A549 (cell line): ENCODE data around the gene DSG2. TPM values are rescaled to one million over a fixed set of nuclear protein-coding genes. Genes with fewer than 3 reads are reported as not detected.

Experiments used
- ATAC-seq, 2 experiments: fragments of 200-7000 bp in 1 of 2; fragments of >200 bp in 1 of 2; cut with Nextera tagmentation in 1 of 2; cut with Tn5 transposase in 1 of 2; 3 replicates each; pipeline versions ENCODE4 v1.8.0 to v1.9.1; 2018 to 2020; ENCODE audit warnings: mild to moderate bottlenecking in 1 of 2, moderate library complexity in 1 of 2
- CTCF ChIA-PET: fragments of 300-600 bp; sonication (Branson Sonifier 250); formaldehyde crosslinking; extraction: SDS; loops from one replicate; lab custom pipeline; 2021; ENCODE audit warnings: antibody characterized with exemption, inconsistent platforms; lab: Yijun Ruan, JAX
- POLR2A ChIA-PET: fragments of 350-600 bp; formaldehyde crosslinking; extraction: SDS; loops from one replicate; lab custom pipeline; 2021; ENCODE audit warnings: antibody characterized with exemption, inconsistent platforms; lab: Yijun Ruan, JAX
- DNase-seq, 2 experiments: peaks; one replicate each; pipeline versions ENCODE4 v3.0.0 to v3.0.0-alpha.2; 2011 to 2016; ENCODE audit warnings: low read depth in 1 of 2, low spot score in 1 of 2
- FAIRE-seq: peaks from 2 replicates; lab custom pipeline; 2011; peaks lifted over from hg19 to GRCh38; lab: Jason Lieb, UNC
- H3K27ac ChIP-seq, 2 experiments: fragments of >200 bp; sonication (Bioruptor Twin); formaldehyde crosslinking; 3 replicates each; pipeline ENCODE4 v1.5.1; 2016 to 2017
- H3K4me1 ChIP-seq: fragments of >200 bp; sonication (Bioruptor Twin); formaldehyde crosslinking; 3 replicates; pipeline ENCODE4 v1.6.1; 2016
- H3K4me2 ChIP-seq: fragments of >200 bp; sonication (Bioruptor Twin); formaldehyde crosslinking; 3 replicates; pipeline ENCODE4 v1.6.1; 2016
- H3K4me3 ChIP-seq: fragments of >200 bp; sonication (Bioruptor Twin); formaldehyde crosslinking; 3 replicates; pipeline ENCODE4 v1.5.1; 2016
- H3K9me3 ChIP-seq: fragments of >200 bp; sonication (Bioruptor Twin); formaldehyde crosslinking; 3 replicates; pipeline ENCODE4 v1.6.1; 2016
- CHD2 ChIP-seq: fragments of 150-350 bp; IDR thresholded peaks from 2 replicates; pipeline ENCODE4 v1.6.1; 2014; ENCODE audit warnings: low read length; ENCODE audit not compliant: partially characterized antibody
- CHD4 ChIP-seq: fragments of 200-600 bp; sonication (generic); IDR thresholded peaks from 2 replicates; pipeline ENCODE4 v1.6.1; 2016; ENCODE audit warnings: antibody characterized with exemption, mild to moderate bottlenecking, borderline replicate concordance
- EP300 ChIP-seq, 2 experiments: fragments of >200 bp; sonication (Bioruptor Twin); formaldehyde crosslinking; IDR thresholded peaks; 2 replicates in 1 of 2; 3 replicates in 1 of 2; pipeline ENCODE4 v1.6.1; 2016 to 2017
- FOSB ChIP-seq: fragments of 250-450 bp; sonication (Bioruptor Pico); IDR thresholded peaks from 2 replicates; pipeline ENCODE4 v1.5.0; 2020; ENCODE audit warnings: mild to moderate bottlenecking, moderate library complexity
- HDAC2 ChIP-seq: fragments of 200-600 bp; sonication (generic); IDR thresholded peaks from 2 replicates; pipeline ENCODE4 v1.6.1; 2016
- HOXA7 ChIP-seq: fragments of 250-450 bp; sonication (Bioruptor Pico); IDR thresholded peaks from 2 replicates; pipeline ENCODE4 v1.5.0; 2020; ENCODE audit warnings: mild to moderate bottlenecking, moderate library complexity
- KDM1A ChIP-seq: fragments of 200-600 bp; sonication (generic); IDR thresholded peaks from 2 replicates; pipeline ENCODE4 v1.6.1; 2016; ENCODE audit warnings: low read depth, mild to moderate bottlenecking
- MAZ ChIP-seq: fragments of 150-350 bp; IDR thresholded peaks from 2 replicates; pipeline ENCODE4 v1.6.1; 2014; ENCODE audit warnings: antibody characterized with exemption, low read depth, low read length, borderline replicate concordance
- RAD21 ChIP-seq, 2 experiments: fragments of >200 bp in 1 of 2; sonication (Bioruptor Twin) in 1 of 2; formaldehyde crosslinking in 1 of 2; IDR thresholded peaks in 1 of 2; conservative IDR thresholded peaks in 1 of 2; 2 replicates in 1 of 2; 3 replicates in 1 of 2; pipeline ENCODE4 v1.6.1; 2012 to 2018; ENCODE audit warnings: inconsistent platforms in 1 of 2
- RARB ChIP-seq: fragments of 250-450 bp; sonication (Bioruptor Pico); IDR thresholded peaks from 2 replicates; pipeline ENCODE4 v1.8.0; 2021; ENCODE audit warnings: mild to moderate bottlenecking, moderate library complexity
- RNF2 ChIP-seq: fragments of 200-600 bp; sonication (generic); IDR thresholded peaks from 2 replicates; pipeline ENCODE4 v1.6.1; 2016; ENCODE audit warnings: low read depth, mild to moderate bottlenecking, antibody characterized with exemption, moderate library complexity, borderline replicate concordance
- SMC3 ChIP-seq: fragments of >200 bp; sonication (Bioruptor Twin); formaldehyde crosslinking; IDR thresholded peaks from 3 replicates; pipeline ENCODE4 v1.6.1; 2018; ENCODE audit warnings: inconsistent platforms
- TFCP2L1 ChIP-seq: fragments of 250-450 bp; sonication (Bioruptor Pico); IDR thresholded peaks from 2 replicates; pipeline ENCODE4 v1.5.0; 2021; ENCODE audit warnings: mild to moderate bottlenecking
- ZNF302 ChIP-seq: fragments of 250-450 bp; sonication (Bioruptor Pico); IDR thresholded peaks from 2 replicates; pipeline ENCODE4 v1.9.0; 2021; ENCODE audit warnings: inconsistent platforms, mild to moderate bottlenecking, moderate library complexity
- WGBS: methylation state at CpG from one replicate; pipeline ENCODE4 v1.1.6; 2017; ENCODE audit errors: missing lambda C conversion rate; 5-methylcytosine and 5-hydroxymethylcytosine counted together
- polyA plus RNA-seq, 4 experiments: library from polyadenylated mRNA; depleted of rRNA in 3 of 4; stranded (reverse); fragments of >200 nt; fragmentation: RNase III in 1 of 4; extraction: RNeasy Plus Mini Kit Qiagen cat#74134 plus additional on column Dnase treatment in 1 of 4; gene quantifications; 2 replicates in 3 of 4; 3 replicates in 1 of 4; pipeline ENCODE4 v1.2.3, GENCODE V29; 2011 to 2017
- TF ChIP-seq, protein P1 (sequence below): fragments of >200 bp; sonication (Bioruptor Twin); formaldehyde crosslinking; IDR thresholded peaks from 3 replicates; pipeline ENCODE4 v1.5.1; 2016
- TF ChIP-seq, protein P2 (sequence below): fragments of 450-650 bp; IDR thresholded peaks from 2 replicates; pipeline ENCODE4 v1.6.1; 2014; ENCODE audit warnings: antibody characterized with exemption
- TF ChIP-seq, protein P3 (sequence below): fragments of 150-350 bp; IDR thresholded peaks from 2 replicates; pipeline ENCODE4 v1.6.1; 2014; ENCODE audit warnings: low read depth, mild to moderate bottlenecking, low read length
- TF ChIP-seq, protein P4 (sequence below): IDR thresholded peaks from 2 replicates; pipeline ENCODE4 v1.6.1; 2012
- TF ChIP-seq, protein P5 (sequence below): IDR thresholded peaks from 2 replicates; pipeline ENCODE4 v1.6.1; 2012; ENCODE audit warnings: low read depth, borderline replicate concordance

Gene DSG2
- polyA plus RNA-seq, 2 of the 4 experiments (the other 2 are of a cell fraction) = 40.0 to 91.7 TPM

DNA sequence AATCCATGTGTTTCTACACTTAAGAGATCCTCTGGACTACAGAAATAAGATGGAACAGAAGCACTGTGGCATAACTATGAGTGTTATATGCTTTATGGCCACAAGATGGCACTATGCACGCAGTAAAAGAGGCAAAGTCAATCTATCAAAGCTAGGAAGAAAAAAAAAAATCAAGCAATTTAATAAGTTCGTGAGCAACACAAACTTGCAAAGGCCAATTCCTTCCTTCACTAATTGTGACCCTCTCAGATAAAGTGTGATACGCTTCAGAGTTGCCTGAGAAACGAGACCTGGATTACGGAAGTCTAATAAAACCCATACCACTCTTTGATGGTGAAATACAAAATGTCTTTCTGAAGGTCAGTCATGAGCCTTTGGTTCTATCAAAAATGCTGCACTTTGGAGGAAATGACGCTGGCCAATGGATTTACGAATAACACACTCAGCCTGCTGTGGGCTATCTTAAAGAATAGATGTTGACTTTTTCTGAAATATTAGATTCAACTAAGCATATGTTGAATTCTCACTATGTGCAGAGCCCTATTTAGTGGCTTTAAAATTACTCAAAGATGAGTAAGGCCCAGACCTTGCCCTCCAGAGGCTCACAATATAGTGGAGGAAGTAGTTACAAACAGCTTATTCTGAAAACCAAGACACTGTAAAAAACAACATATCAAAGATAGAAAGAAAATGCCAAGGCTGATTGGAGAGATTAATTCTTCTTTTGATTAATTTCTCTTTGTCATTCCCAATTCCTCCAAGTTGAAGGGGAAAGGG, 58.2 kb downstream of the DSG2 start:
- Histone ChIP-seq H3K4me1 (no peaks in the 10 kb centered on the region), H3K4me3 (no peak overlapping the region), H3K27ac (no peak overlapping the region), H3K9me3 (no peaks in the 10 kb centered on the region), H3K4me2 (peak overlapping the region; percentile 46)
- TF ChIP-seq HDAC2 (no peak), ZNF302 (CRISPR knock-in tag) (no peak), RNF2 (no peak), SMC3 (peak; percentile 75), RAD21 (conservative IDR thresholded peaks at IDR 0.05 in 1 of 2, IDR thresholded peaks at IDR 0.05 in 1 of 2) (peak; percentile 81)
- TF ChIP-seq, protein P1, sequence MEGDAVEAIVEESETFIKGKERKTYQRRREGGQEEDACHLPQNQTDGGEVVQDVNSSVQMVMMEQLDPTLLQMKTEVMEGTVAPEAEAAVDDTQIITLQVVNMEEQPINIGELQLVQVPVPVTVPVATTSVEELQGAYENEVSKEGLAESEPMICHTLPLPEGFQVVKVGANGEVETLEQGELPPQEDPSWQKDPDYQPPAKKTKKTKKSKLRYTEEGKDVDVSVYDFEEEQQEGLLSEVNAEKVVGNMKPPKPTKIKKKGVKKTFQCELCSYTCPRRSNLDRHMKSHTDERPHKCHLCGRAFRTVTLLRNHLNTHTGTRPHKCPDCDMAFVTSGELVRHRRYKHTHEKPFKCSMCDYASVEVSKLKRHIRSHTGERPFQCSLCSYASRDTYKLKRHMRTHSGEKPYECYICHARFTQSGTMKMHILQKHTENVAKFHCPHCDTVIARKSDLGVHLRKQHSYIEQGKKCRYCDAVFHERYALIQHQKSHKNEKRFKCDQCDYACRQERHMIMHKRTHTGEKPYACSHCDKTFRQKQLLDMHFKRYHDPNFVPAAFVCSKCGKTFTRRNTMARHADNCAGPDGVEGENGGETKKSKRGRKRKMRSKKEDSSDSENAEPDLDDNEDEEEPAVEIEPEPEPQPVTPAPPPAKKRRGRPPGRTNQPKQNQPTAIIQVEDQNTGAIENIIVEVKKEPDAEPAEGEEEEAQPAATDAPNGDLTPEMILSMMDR = peak; percentile 73
- ChIA-PET POLR2A (no interaction called here), CTCF (interaction anchor here (0.6 to 3.0 kb wide), 24 partner anchors 10 to 574 kb away, joined by 3 to 17 read pairs (median 4); partner anchors contain the start of gene B4GALT6)
- DNase-seq (peak; percentile 25 to 58), FAIRE-seq (no peak), ATAC-seq (peak; percentile 75 to 86; a peak in 5 of 6 replicates)
- WGBS = 4% methylated on average over 7 of the region's 7 CpGs

DNA sequence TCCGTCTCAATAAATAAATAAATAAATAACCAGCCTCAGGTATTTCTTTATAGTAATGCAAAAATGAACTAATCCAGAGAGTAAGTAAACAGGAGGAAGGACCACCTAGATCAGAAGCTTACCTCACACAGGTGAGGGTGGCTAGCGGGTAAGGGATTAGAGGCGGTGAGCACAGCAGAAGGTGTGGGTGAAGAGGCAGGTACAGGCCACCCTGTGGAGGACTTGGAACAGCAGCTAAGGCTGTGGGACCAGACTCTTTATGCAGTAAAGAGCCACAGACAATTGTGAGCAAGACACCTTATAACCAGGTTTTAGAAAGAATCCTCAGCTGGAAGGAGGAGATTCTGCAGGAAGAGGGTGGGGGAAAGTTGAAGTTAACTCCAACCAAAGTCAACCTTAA, 59.5 kb downstream of the DSG2 start:
- ChIA-PET POLR2A (no interaction called here), CTCF (interaction anchor here (0.5 to 3.0 kb wide), 6 partner anchors 127 to 401 kb away, joined by 3 to 17 read pairs (median 10); partner anchors contain the start of gene B4GALT6)
- Histone ChIP-seq H3K4me1 (no peaks in the 10 kb centered on the region), H3K27ac (no peak overlapping the region), H3K4me2 (no peak overlapping the region), H3K4me3 (no peak overlapping the region), H3K9me3 (no peaks in the 10 kb centered on the region)
- peak; percentile 39 to 48; a peak in 1 of 6 replicates for ATAC-seq
- DNase-seq = no peak
- TF ChIP-seq, protein P2, sequence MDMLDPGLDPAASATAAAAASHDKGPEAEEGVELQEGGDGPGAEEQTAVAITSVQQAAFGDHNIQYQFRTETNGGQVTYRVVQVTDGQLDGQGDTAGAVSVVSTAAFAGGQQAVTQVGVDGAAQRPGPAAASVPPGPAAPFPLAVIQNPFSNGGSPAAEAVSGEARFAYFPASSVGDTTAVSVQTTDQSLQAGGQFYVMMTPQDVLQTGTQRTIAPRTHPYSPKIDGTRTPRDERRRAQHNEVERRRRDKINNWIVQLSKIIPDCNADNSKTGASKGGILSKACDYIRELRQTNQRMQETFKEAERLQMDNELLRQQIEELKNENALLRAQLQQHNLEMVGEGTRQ = no peak
- TF ChIP-seq, protein P3, sequence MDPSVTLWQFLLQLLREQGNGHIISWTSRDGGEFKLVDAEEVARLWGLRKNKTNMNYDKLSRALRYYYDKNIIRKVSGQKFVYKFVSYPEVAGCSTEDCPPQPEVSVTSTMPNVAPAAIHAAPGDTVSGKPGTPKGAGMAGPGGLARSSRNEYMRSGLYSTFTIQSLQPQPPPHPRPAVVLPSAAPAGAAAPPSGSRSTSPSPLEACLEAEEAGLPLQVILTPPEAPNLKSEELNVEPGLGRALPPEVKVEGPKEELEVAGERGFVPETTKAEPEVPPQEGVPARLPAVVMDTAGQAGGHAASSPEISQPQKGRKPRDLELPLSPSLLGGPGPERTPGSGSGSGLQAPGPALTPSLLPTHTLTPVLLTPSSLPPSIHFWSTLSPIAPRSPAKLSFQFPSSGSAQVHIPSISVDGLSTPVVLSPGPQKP = no peak
- no peak for TF ChIP-seq EP300 (IDR thresholded peaks at IDR 0.05)
- TF ChIP-seq, protein P4, sequence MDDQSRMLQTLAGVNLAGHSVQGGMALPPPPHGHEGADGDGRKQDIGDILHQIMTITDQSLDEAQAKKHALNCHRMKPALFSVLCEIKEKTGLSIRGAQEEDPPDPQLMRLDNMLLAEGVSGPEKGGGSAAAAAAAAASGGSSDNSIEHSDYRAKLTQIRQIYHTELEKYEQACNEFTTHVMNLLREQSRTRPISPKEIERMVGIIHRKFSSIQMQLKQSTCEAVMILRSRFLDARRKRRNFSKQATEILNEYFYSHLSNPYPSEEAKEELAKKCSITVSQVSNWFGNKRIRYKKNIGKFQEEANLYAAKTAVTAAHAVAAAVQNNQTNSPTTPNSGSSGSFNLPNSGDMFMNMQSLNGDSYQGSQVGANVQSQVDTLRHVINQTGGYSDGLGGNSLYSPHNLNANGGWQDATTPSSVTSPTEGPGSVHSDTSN = no peak
- no peak for TF ChIP-seq TFCP2L1 (CRISPR knock-in tag)
- WGBS = 93% methylated on average over 3 of the region's 3 CpGs
- FAIRE-seq = no peak

DNA sequence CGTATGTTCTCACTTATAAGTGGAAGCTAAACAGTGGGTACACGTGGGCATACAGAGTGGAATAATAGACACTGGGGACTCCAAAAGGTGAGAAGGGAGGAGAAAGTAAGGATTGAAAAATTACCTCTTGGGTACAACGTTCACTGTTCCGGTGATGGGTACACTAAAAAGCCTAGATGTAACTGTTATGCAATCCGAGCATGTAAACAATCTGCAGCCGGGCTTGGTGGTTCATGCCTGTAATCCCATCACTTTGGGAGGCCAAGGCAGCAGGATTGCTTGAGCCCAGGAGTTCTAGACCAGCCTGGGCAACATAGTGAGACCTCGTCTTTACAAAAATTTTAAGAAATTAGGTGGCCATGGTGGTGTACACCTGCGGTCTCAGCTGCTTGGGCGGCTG, 60.6 kb downstream of the DSG2 start:
- no peaks in the 10 kb centered on the region for H3K4me1 ChIP-seq
- H3K4me2 ChIP-seq = no peak overlapping the region
- POLR2A ChIA-PET = no interaction called here
- H3K27ac ChIP-seq = no peak overlapping the region
- no peaks in the 10 kb centered on the region for H3K9me3 ChIP-seq
- no peak overlapping the region for H3K4me3 ChIP-seq
- CTCF ChIA-PET = interaction anchor here (3.0 kb wide), 1 partner anchor 164 kb away, joined by 17 read pairs; no protein-coding TSS in a partner anchor
- no peak for FAIRE-seq
- no peak for ATAC-seq
- WGBS = 42% methylated on average over 9 of the region's 9 CpGs
- DNase-seq = no peak
- no peak for TF ChIP-seq FOSB (CRISPR knock-in tag)
- TF ChIP-seq, protein P5, sequence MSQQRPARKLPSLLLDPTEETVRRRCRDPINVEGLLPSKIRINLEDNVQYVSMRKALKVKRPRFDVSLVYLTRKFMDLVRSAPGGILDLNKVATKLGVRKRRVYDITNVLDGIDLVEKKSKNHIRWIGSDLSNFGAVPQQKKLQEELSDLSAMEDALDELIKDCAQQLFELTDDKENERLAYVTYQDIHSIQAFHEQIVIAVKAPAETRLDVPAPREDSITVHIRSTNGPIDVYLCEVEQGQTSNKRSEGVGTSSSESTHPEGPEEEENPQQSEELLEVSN = no peak
- no peak for TF ChIP-seq EP300 (IDR thresholded peaks at IDR 0.05)
- no peak for TF ChIP-seq RARB (CRISPR knock-in tag)
- TF ChIP-seq MAZ = no peak
- TF ChIP-seq CHD4 = no peak
- TF ChIP-seq CHD2 = no peak
- TF ChIP-seq, protein P2 = no peak
- TF ChIP-seq, protein P1 = no peak
- TF ChIP-seq RNF2 = no peak
- no peak for TF ChIP-seq KDM1A
- no peak for TF ChIP-seq HOXA7 (CRISPR knock-in tag)
- no peak for TF ChIP-seq ZNF302 (CRISPR knock-in tag)
